A673 (cell line): ENCODE data around the gene VWF. TPM values are rescaled to one million over a fixed set of nuclear protein-coding genes. Genes with fewer than 3 reads are reported as not detected.

Experiments
- BruUV-seq: library from RNA; stranded (reverse); fragments of 400-500 nt; replicated peaks from 2 replicates; lab custom pipeline; 2021; lab: Mats Ljungman, UMichigan
- CTCF ChIA-PET: fragments of 300-600 bp; sonication (Branson Sonifier 250); formaldehyde crosslinking; loops from one replicate; lab custom pipeline; 2022; ENCODE audit warnings: antibody characterized with exemption; lab: Charles Lee
- POLR2A ChIA-PET: fragments of 300-600 bp; sonication (Branson Sonifier 250); formaldehyde crosslinking; loops from one replicate; lab custom pipeline; 2022; ENCODE audit warnings: antibody characterized with exemption; ENCODE audit not compliant: low non-redundant PET; lab: Charles Lee
- DNase-seq: peaks from one replicate; pipeline ENCODE4 v3.0.0-alpha.2; 2015; ENCODE audit warnings: low spot score
- H3K27ac ChIP-seq: fragments of 200-600 bp; sonication (generic); 2 replicates; pipeline ENCODE4 v1.5.1; 2016; ENCODE audit warnings: mixed run types, low read depth, mild to moderate bottlenecking, mixed read lengths, antibody characterized with exemption, low read length; ENCODE audit not compliant: poor library complexity, severe bottlenecking
- H3K27me3 ChIP-seq: fragments of 200-600 bp; sonication (generic); replicated peaks from 2 replicates; pipeline ENCODE4 v1.6.1; 2017; ENCODE audit warnings: mixed run types, low read depth, mild to moderate bottlenecking, mixed read lengths, antibody characterized with exemption, low read length; ENCODE audit not compliant: insufficient read depth, poor library complexity
- H3K36me3 ChIP-seq: fragments of 200-600 bp; sonication (generic); 2 replicates; pipeline ENCODE4 v1.6.1; 2016; ENCODE audit warnings: mixed run types, mild to moderate bottlenecking, mixed read lengths, antibody characterized with exemption, low read length; ENCODE audit not compliant: insufficient read depth, poor library complexity, severe bottlenecking
- H3K4me1 ChIP-seq: fragments of 200-600 bp; sonication (generic); 2 replicates; pipeline ENCODE4 v1.6.1; 2017; ENCODE audit warnings: mixed run types, mild to moderate bottlenecking, mixed read lengths, antibody characterized with exemption, low read length; ENCODE audit not compliant: insufficient read depth, poor library complexity, severe bottlenecking
- H3K4me3 ChIP-seq: fragments of 200-600 bp; sonication (generic); 2 replicates; pipeline ENCODE4 v1.5.1; 2016; ENCODE audit warnings: low read depth, mixed run types, mild to moderate bottlenecking, mixed read lengths, low read length; ENCODE audit not compliant: poor library complexity, severe bottlenecking
- H3K9me3 ChIP-seq: fragments of 200-600 bp; sonication (generic); 2 replicates; pipeline ENCODE4 v1.6.1; 2016; ENCODE audit warnings: mixed run types, low read depth, mild to moderate bottlenecking, mixed read lengths, antibody characterized with exemption, low read length; ENCODE audit not compliant: poor library complexity, severe bottlenecking
- EZH2 ChIP-seq: fragments of 200-600 bp; sonication (generic); IDR thresholded peaks from 2 replicates; pipeline ENCODE4 v1.6.1; 2017; ENCODE audit warnings: borderline replicate concordance, low read depth, mild to moderate bottlenecking, mixed read lengths, antibody characterized with exemption, low read length; ENCODE audit not compliant: poor library complexity, severe bottlenecking
- intact Hi-C: fragments of 100-400 bp; cut with micrococcal nuclease; formaldehyde crosslinking; loops from one replicate; pipeline ENCODE4 v1.10.0; 2022; ENCODE audit not compliant: unreplicated experiment
- total RNA-seq: library from RNA; stranded (reverse); gene quantifications from 2 replicates; pipeline ENCODE4 v1.2.3, GENCODE V29; 2021
- TF ChIP-seq, protein P1 (sequence below): fragments of 300-800, 200-600 bp; sonication (generic); conservative IDR thresholded peaks from 2 replicates; pipeline ENCODE4 v1.5.1; 2017; ENCODE audit warnings: low read depth, mild to moderate bottlenecking, antibody characterized with exemption, low read length, moderate library complexity, mixed read lengths

Gene VWF
- total RNA-seq, 1 experiment from 2014 or later, result not detected

- H3K27me3 ChIP-seq, result peaks cover 41% of the 10 kb centered on the region
- ChIA-PET CTCF (no interaction called here), POLR2A (no interaction called here)
- BruUV-seq, result no TSS peak
- H3K9me3 ChIP-seq, result no peaks in the 10 kb centered on the region
- no peak for DNase-seq
- H3K4me3 ChIP-seq, result no peak overlapping the region
- no peak overlapping the region for H3K27ac ChIP-seq
- H3K4me1 ChIP-seq, result no peaks in the 10 kb centered on the region
- H3K36me3 ChIP-seq, result no peaks in the 10 kb centered on the region
- intact Hi-C loops, result no loop called here
- TF ChIP-seq EZH2, result no peak
- TF ChIP-seq, protein P1, sequence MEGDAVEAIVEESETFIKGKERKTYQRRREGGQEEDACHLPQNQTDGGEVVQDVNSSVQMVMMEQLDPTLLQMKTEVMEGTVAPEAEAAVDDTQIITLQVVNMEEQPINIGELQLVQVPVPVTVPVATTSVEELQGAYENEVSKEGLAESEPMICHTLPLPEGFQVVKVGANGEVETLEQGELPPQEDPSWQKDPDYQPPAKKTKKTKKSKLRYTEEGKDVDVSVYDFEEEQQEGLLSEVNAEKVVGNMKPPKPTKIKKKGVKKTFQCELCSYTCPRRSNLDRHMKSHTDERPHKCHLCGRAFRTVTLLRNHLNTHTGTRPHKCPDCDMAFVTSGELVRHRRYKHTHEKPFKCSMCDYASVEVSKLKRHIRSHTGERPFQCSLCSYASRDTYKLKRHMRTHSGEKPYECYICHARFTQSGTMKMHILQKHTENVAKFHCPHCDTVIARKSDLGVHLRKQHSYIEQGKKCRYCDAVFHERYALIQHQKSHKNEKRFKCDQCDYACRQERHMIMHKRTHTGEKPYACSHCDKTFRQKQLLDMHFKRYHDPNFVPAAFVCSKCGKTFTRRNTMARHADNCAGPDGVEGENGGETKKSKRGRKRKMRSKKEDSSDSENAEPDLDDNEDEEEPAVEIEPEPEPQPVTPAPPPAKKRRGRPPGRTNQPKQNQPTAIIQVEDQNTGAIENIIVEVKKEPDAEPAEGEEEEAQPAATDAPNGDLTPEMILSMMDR, result no peak
These were observed 214.9 kb downstream of the VWF start for GRCh38 chr12:5909560-5909959.

DNA sequence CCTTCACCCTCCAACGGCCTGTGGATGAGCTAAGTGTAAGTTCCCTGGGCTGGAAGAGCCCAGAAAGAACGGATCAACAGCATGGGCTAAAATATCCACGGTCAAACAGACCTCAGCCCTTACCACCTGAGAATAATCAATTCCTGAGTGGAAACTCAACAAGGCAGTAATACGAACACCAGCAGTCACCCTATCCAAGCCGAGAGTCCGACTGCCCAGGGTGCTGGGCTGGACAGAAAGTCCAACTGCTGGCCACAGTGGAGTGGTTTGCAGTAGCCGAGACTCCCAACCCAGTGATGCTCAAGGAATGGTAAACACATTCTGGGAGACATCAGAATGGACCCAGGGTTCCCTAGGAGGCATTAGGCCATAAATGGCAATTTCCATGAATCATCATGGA lies 216.2 kb downstream of the VWF start:
- intact Hi-C loops, result no loop called here
- Histone ChIP-seq H3K27me3 (peaks cover 37% of the 10 kb centered on the region), H3K27ac (no peak overlapping the region), H3K4me3 (no peak overlapping the region), H3K36me3 (no peaks in the 10 kb centered on the region), H3K9me3 (no peaks in the 10 kb centered on the region), H3K4me1 (no peaks in the 10 kb centered on the region)
- DNase-seq, result no peak
- CTCF ChIA-PET, result no interaction called here
- POLR2A ChIA-PET, result no interaction called here
- TF ChIP-seq, protein P1, result no peak
- TF ChIP-seq EZH2, result no peak
- BruUV-seq, result no TSS peak

GRCh38 chr12:5907807-5908206 lies 216.7 kb downstream of the VWF start:
- BruUV-seq, result no TSS peak
- no peaks in the 10 kb centered on the region for H3K9me3 ChIP-seq
- H3K4me1 ChIP-seq, result no peaks in the 10 kb centered on the region
- CTCF ChIA-PET, result no interaction called here
- TF ChIP-seq, protein P1, result no peak
- TF ChIP-seq EZH2, result no peak
- H3K27ac ChIP-seq, result no peak overlapping the region
- POLR2A ChIA-PET, result no interaction called here
- H3K4me3 ChIP-seq, result no peak overlapping the region
- H3K36me3 ChIP-seq, result no peaks in the 10 kb centered on the region
- DNase-seq, result no peak
- H3K27me3 ChIP-seq, result peaks cover 36% of the 10 kb centered on the region
- intact Hi-C loops, result no loop called here
